Stimulated activated CD4-positive, alpha-beta T cell treated with anti-CD3 and anti-CD28 coated beads, Interleukin-1b, Interleukin-23, amount 100 ng/mL, for 24 hours (primary cell): Measurements from ENCODE around the gene TYMP.
A peak's percentile ranks its signal among the peaks of the same experiment; 100 is the strongest.
"Not testable (repeated sequence)": the region's sequence is repeated elsewhere in the genome, so short reads cannot be mapped to it uniquely, and the experiment has no call there.

Experiments used
- DNase-seq, 4 experiments: peaks; one replicate each; pipeline ENCODE4 v3.0.0-alpha.2; 2020; ENCODE audit warnings: low read depth in 4 of 4, low spot score in 1 of 4

Gene TYMP

DNA sequence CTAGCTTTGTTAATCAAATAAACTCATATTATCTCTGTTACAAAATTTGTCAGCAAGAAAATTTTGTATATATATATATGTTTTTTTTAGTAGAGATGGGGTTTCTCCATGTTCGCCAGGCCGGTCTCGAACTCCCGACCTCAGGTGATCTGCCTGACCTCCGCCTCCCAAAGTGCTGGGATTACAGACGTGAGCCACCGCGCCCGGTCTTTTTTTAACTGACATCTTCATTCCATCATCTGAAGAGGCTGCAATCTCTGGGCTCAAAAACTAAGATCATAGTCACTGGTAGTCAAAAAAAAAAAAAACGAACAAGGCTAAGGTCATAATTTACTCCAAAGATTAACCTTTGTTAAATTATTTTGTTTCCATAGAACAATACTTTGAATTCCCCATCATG is 10.6 kb upstream of the TYMP start:
- DNase-seq: no peak

DNA sequence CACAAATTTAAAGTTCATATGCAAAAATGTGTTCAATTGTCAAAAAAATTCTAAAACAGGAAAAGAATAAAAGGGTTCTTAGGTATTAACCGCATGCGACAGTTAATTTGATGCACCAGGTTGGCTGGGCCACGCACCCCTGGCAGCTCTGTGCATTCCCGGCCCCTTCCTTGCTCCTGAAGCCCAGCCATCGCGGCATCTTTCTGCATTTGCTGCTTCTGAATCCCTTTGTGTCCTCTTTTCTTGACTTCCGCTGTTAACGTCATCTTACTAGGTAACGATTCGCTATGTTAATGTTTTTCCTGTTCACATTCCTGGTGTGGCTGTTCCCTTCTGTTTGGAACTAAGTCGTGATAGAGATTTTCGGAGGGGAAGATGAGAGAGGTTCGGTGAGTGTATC is 8.0 kb upstream of the TYMP start:
- DNase-seq: no peak

DNA sequence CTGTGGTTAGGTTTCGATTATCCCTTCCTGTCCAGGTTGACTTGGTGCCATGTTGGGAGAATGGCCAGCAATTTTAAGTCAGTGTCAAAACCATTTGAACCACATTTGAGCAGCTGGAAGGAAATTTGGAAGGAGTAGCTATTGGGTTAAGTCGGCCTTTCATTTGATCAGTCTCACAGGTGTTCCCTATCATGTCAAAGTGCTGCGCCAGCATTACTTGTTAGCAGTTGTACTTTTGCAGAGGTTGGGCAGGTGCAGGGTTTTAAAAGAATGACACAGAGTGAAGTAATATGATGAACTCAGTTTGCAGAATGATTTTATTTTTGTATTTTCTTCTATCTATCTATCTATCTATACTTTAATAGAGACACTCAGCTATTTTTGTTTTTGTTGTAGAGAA is 6.4 kb upstream of the TYMP start:
- no peak for DNase-seq

DNA sequence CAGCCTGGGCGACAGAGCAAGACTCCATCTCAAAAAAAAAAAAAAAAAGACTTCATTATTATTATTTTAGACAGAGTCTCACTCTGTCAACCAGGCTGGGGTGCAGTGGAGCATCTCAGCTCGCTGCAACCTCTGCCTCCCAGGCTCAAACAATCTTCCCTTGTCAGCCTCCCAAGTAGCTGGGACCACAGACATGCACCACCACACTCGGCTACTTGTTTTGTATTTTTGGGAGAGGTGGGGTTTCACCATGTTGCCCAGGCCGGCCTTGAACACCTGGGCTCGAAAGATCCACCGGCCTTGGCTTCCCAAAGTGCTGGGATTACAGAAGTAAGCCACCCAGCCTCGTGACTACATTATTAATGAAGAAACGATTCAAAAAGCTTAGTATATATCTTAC is 5.3 kb upstream of the TYMP start:
- DNase-seq: no peak

DNA sequence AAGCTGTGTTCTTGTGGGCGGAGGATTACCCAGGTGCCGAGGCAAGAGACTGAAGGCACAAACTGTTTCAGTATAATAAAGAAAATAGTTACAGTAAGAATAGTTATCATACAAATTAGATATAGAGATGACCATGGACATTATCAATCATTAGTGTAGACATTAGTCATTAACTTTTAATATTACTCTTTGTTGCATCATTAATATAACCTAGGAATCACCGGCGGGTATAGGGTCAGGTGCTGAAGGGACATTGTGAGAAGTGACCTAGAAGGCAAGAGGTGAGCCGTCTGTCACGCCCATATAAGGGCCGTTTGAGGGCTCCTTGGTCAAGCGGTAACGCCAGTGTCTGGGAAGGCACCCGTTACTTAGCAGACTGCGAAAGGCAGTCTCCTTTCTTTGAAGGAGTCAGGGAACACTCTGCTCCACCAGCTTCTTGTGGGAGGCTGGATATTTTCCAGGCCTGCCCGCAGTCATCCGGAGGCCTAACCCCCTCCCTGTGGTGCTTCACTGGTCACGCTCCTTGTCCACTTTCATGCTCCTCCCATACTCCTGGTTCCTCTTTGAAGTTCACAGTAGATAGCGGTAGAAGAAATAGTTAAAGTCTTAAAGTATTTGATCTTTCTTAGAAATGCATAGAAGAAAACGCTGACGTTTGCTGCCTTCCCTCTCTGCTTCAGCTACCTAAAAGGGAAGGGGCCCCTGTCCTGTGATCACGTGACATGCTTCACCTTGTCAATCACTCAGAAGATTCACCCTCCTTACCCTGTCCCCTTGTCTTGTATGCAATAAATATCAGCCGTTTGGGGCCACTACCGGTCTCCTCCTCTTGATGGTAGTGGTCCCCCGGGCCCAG is 4.3 kb upstream of the TYMP start:
- not testable (repeated sequence) for DNase-seq

DNA sequence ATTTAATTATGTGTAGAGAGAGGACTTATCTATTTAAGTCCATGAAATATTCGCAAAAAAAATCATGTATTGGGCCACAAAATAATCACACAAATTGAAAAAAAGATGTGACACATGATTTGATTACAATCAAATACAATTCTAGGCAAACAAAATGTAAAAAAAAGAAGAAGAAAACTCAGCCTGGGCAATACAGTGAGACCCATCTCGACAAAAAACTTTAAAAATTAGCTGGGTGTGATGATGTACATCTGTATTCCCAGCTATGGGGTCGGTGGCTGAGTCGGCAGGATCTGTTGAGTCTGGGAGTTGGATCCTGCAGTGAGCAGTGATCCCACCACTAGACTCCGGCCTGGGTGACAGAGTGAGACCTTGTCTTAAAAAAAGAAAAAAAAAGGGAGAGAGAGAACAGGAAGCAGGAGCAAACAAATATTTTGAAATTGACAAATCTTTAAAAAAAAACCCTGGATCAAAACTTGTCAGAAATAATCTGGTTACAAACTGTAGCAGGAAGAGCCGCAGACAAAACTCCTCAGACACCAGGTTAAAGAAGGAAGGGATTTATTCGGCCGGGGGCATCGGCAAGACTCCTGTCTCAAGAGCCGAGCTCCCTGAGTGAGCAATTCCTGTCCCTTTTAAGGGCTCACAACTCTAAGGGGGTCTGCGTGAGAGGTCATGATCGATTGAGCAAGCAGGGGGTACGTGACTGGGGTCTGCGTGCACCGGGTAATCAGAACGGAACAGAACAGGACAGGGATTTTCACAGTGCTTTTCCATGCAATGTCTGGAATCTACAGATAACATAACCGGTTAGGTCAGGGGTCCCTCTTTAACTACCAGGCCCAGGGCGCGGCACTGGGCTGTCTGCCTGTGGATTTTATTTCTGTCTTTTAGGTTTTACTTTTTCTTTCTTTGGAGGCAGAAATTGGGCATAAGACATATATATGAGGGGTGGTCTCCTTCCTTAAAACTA is 3.3 kb upstream of the TYMP start:
- no peak for DNase-seq

DNA sequence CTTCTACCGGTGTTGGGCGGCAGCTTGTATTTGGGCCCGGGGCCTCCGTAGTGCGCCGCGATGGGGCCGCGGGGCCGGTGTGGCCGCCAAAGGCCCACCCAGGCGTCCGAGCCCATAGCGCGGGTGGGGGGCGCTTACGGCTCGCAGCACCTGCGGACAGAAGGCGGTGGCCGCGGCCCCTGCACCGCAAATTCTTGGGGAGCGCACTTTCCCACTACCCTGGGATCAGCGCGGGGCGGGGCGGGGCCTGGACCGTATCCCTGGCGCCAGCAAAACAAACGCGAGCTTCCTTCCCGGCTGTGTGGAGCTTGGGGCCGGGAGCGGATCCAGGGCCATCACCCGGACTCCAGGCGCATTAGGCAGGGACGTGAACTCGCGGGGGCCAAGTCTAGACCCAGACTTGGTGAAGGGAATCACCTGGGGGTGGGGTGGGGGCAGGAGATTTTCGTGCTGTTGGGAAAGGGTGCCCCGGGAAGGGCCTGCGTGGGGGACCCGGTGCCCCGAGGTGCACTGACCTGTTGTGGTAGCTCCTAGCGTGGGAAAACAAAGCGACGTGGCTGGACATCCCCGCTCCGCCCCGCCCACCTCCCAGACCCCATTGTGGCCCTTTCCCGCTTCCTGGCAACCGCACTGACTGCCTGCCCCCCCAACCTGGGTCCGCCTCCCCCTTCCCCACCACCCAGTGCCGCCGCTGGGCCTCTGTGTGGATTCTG is 2.3 kb upstream of the TYMP start:
- no peak for DNase-seq

DNA sequence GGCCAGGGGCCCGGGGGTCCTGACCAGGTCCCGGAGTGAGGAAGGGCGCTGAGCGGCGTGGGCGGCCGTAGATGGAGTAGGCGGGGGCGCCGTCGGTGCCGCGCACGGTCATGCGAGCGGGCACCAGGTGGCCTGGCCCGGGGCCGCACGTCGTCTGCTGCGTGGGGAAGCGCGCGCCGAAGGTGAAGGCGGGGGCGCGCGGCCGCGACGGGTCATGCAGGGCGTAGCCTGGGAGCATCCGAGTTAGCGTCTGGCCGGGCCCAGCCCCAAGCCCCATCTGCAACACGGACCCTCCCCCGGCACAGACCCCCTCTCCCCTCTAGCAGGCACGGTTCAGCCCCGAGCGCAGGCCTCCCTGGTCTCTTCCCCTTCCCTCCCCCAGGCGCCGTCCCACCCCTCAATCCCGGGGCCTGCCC is 1.7 kb upstream of the TYMP start:
- DNase-seq: peak in 2 of 4 experiments; percentile 42 to 65

DNA sequence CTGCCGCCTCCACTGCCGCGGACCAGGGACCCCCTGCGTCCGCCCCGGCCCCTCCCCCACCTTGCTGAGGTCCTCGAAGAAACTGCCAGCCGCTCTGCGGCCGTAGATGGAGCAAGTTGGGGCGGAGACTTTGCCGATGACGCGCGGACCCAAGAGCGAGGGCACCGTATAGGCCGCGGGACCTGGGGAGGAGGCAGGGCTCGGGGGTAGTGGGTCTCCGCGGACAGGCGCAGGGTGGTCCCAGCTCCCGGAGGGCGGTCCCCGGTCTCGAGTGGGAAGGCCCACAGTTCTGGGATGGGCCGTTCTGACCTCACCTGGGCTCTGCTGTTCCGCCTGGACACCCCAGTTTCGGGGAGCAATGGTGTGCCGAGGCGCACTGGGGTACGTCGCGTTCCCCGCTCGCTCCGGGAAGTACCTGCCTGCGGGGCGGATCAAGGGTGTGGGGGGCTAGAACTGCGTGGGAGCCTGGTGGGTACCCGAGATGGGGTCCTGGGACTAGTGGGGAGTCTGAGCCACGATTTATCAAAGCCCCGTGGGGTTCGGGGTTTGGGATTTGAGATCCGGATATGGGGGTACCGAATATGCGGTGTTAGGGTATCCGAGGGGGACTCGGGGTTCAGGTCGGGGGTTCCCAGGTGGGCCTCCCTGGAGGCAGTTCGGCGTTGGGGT is 1.2 kb upstream of the TYMP start:
- peak in 3 of 4 experiments; percentile 55 to 77 (median 76) for DNase-seq

DNA sequence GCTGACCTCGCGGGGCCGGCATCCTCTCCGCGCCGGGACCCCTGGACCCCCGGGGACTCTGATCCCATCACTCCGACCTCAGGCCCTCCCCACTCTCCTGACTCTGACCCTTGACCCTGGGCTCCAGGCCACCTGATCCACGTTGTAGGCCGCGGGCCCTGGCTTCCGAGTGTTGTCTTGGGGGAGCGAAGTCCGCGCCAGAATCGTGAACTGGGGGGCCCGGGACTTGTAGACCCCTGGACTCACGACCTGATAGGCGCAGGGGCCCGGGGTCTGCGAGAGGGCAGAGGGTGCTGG is 716 bp upstream of the TYMP start:
- DNase-seq: no peak

DNA sequence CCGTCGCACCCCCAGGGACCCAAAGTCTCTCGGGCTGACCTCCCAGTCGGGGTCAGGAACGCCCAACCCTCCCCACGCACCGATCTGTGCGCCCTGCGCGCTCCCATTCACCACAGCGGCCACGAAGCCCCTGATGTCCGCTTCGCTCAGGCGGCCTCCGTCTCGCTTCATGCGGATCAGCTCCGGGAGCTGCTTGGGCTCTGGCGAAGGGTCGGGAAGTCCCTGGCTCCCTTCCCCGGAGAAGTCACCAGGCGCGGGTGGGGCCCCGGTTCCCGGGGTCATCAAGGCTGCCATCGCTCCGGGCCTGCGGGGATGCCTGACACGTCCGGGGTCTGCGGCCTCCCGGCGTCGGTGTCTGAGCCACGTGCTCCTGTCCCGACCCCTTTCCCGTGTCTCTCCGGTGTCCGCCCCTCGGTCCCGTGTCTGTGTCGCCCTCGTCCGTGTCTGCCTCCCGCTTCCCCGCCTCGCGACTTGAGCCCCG is 356 bp downstream of the TYMP start:
- no peak for DNase-seq

DNA sequence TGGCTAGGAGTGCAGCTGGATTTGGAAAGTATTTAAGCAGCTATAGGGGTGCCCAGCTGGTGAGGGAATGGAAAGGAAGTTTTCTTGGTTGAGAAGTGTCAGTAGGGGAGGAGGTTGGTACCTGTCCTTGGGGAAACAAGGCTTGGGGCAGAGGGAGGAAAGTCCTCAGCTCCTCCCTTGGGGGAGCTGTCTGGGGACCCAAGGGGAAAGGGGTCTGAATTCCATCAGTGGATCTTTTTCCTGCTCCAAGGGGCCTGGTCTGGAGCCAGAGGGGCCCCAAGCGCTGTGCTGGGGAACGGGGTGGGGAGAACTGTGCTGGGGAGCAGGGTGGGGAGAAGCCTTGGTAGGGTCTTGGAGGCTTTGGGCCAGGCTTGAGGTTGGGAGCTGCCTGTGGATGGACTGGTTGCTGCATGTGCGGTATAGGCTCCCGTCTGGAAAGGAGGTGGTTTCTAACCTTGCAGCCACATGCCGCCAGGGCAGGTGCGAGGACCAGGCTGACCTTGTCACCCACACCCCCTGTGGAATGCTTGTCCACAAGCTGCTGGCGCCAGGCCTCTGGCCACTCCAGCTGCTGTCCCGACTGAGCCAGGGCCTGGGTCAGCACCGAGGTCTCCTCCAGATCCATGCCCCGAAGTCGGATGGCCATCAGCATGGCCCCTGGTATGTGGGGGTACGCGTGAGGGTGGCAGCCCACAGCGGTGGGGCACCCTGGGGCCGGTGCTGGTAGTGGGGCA is 963 bp downstream of the TYMP start:
- DNase-seq: no peak

DNA sequence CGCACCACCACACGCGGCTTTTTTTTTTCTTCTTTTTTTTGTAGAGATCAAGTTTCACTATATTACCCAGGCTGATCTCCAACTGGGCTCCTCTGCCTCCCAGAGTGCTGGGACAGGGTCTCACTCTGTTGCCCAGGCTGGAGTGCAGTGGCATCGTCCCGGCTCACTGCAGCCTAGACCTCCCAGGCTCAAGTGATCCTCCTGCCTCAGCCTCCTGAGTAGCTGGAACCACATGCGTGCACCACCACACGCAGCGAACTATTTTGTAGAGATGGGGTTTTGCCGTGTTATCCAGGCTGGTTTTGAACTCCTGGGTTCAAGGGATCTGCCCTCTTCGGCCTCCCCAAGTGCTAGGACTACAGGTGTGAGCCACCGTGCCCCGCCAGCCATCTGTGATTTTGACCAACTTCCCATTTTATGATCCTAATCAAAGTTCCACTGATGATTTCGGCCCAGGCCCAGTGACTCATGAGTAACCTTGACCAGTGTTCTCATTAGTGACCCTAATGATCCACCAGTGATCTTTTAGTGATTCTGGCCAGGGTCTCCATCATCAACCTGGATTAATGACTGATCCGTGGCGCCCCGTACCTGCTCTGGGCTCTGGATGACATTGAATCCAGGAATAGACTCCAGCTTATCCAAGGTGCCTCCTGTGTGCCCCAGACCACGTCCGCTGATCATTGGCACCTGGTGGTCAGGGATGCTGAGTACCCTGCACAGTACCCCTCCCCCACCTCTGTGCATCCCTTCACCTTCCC is 1.7 kb downstream of the TYMP start:
- DNase-seq: no peak

DNA sequence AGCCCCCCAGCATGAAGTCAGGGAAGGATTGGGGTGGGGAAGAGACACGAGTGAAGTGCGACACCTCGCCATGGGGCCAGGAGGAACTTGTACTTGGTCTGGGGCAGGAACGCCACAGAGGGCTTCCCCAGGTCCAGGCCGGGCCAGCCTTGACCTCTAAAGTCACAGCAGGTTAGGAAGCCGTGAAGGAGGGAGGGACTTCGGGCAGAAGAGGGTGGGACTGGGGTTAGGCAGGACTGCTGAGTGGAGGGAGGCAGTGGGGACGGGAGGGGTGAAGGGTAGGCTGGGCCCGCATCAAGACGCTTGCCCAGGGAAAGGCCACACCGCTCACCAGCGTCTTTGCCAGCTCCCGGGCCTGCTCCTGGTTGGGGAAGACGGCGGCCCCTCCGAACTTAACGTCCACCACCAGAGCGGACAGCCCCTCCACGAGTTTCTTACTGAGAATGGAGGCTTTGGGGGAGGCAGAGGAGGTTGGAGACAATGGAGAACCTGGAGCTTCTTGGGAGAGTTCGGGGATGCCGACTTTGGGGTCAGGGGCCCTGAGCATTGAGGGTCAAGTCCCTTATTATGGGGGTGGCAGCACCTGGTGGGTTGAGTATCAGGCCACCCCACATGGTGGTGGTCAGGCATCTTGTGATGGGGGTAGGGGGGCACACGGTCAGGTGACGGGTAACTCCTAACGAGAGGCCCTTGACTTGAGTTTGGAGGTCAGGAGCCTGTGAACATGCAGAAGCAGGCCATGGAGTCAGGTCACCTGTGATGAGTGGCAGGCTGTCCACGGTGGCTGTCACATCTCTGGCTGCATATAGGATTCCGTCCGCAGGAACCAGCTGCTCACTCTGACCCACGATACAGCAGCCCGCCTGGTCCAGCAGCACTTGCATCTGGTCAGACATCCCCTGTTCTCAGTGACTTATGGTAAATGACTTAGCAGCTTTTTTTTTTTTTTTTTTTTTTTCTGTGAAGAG is 2.7 kb downstream of the TYMP start:
- peak in 1 of 4 experiments; percentile 48 for DNase-seq

DNA sequence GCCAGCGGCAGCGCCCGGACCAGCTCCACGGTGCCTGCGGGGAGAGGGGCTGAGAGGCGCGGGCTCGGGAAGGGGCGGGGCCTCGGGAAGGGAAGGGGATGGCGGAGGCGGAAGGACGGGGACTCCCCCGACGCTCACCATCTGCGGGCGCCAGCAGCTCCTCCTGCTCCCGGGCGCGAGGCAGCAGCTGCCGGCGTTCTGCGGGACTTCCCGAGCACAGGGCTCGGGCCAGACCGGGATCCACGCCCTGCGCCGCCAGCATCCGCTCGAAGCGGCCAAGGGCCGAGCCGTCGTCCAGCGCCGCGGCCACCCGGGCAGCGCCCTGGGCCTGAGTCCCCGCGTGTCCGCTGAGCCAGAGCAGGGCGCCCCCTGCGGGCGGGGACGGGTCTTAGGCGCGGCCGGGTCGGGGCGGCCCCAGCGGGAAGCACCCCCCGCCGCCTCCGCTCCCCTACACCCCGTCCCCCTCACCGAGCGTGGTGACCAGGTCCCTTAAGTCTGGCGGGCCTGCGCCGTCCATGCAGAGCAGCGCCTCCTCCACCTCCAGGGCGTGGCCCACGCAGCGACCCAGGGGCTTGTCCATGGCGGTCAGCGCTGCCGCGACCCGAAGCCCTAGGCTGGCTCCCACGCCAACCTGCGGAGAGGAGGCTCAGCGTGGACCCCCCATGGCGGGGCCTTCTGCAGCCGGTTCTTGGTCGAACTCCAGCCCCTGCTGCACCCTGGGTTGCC is 3.5 kb downstream of the TYMP start:
- peak; percentile 65 to 88 (median 80) for DNase-seq

DNA sequence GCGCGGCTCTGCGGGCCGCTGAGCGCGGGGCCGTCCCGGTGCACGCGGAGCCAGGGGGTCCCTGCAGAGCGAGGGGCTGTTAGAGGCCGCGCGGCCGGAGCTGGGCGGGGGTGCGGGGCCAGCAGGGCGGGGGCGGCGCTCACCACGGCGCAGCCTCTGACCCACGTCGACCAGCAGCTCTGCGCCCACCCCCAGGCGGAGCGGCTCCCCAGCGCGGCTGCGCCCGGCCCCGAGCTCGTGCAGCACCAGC is 4.0 kb downstream of the TYMP start:
- no peak for DNase-seq

DNA sequence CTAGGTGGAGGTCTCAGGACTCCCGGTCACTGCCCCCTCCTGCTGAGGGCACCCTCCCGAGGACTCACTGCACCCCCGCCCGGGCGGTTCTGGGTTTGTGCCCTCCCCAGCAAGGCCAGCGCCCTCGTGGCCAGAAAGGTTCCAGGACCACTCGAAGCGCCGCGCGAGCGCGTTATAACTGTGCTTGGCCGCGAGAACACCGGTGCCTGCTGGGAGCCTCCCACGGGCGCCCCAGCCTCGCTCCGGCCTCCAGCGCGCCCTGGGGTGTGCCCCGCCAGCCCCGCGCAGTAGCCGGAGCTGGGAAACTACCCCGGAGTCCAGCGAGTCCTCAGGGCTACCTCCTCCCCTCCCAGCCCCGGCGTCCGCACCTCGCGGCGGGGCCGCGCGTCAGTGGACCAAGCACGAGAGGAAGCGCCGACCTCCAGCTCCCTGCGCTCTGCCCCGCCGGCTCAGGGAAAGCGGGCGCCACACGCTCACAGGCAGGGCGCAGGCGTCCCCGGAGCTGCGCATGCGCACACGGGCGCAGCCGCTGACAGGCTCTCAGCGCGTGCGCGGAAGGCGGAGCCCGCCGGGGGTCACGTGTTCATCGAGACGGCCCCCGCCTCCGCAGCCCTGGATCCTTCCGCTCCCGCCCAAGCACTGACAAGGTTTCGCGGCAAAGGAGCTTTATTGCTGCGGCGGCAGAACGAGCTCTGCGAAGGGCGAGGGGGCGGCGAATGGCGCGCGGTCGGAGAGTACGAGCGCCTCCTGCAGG is 4.5 kb downstream of the TYMP start, which contains the start of gene SCO2:
SCO2 (minus strand) TSS at position 495 of the 754 bp plus-strand sequence. CDS start 1,187 bp downstream, outside the sequence.
- DNase-seq: peak; percentile 95 to 97 (median 96)
